RWPE2 (cell line): ENCODE results near the gene PTCH2.
"Not testable (repeated sequence)": the region's sequence is repeated elsewhere in the genome, so short reads cannot be mapped to it uniquely, and the experiment has no call there.

Experiments
- ATAC-seq: fragments of 200-7000 bp; cut with Tn5 transposase; 3 replicates; pipeline ENCODE4 v1.9.1; 2021; ENCODE audit warnings: low read depth
- DNase-seq: peaks from one replicate; pipeline ENCODE4 v3.0.0-alpha.2; 2020; ENCODE audit warnings: low spot score
- H3K27ac ChIP-seq: fragments of 450-650 bp; 2 replicates; pipeline ENCODE4 v1.5.1; 2017; ENCODE audit warnings: mild to moderate bottlenecking; ENCODE audit not compliant: poor library complexity, severe bottlenecking
- H3K27me3 ChIP-seq: fragments of 250-450 bp; sonication (Bioruptor Pico); 2 replicates; pipeline ENCODE4 v1.5.1; 2021; ENCODE audit warnings: mild to moderate bottlenecking, moderate library complexity; ENCODE audit not compliant: insufficient read depth, poor library complexity, severe bottlenecking
- H3K36me3 ChIP-seq: fragments of 250-450 bp; sonication (Bioruptor Pico); 2 replicates; pipeline ENCODE4 v1.5.1; 2020; ENCODE audit warnings: low read depth, mild to moderate bottlenecking, moderate library complexity
- H3K4me1 ChIP-seq: fragments of 250-450 bp; sonication (Bioruptor Pico); 2 replicates; pipeline ENCODE4 v1.5.1; 2021; ENCODE audit warnings: mild to moderate bottlenecking, moderate library complexity; ENCODE audit not compliant: insufficient read depth, poor library complexity, severe bottlenecking
- H3K4me3 ChIP-seq: fragments of 250-450 bp; sonication (Bioruptor Pico); 2 replicates; pipeline ENCODE4 v1.5.1; 2021; ENCODE audit warnings: mild to moderate bottlenecking, moderate library complexity; ENCODE audit not compliant: severe bottlenecking
- H3K9me3 ChIP-seq: fragments of 250-450 bp; sonication (Bioruptor Pico); 2 replicates; pipeline ENCODE4 v1.5.1; 2021; ENCODE audit warnings: mild to moderate bottlenecking, moderate library complexity; ENCODE audit not compliant: severe bottlenecking
- CTCF ChIP-seq: fragments of 450-650 bp; IDR thresholded peaks from one replicate; pipeline ENCODE4 v1.5.1; 2017; ENCODE audit warnings: mild to moderate bottlenecking, moderate library complexity; ENCODE audit not compliant: poor library complexity, severe bottlenecking

PTCH2 gene

DNA sequence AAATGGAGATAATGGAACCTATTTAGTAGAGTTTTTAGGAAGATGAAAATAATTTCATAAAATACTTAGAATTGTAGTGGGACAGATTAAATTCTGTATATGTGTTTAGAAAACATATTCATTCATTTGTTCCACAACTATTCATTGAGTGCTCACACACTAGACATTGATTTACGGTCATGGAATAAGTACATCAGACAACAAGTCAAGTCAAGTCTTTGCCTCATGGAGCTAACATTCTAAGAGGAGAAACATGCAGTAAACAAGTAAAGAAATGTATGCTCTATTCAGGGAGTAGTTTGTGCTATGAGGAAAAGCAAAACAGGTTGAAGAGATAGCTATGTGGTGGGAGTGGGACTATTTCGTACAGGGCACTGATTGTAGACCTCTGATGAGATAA, 25.7 kb downstream of the PTCH2 start:
- Histone ChIP-seq H3K36me3 (no peaks in the 10 kb centered on the region), H3K4me1 (peaks cover 9% of the 10 kb centered on the region), H3K27ac (no peak overlapping the region), H3K9me3 (no peaks in the 10 kb centered on the region), H3K4me3 (no peak overlapping the region), H3K27me3 (no peaks in the 10 kb centered on the region)
- DNase-seq (no peak), ATAC-seq (no peak)
- no peak for TF ChIP-seq CTCF

DNA sequence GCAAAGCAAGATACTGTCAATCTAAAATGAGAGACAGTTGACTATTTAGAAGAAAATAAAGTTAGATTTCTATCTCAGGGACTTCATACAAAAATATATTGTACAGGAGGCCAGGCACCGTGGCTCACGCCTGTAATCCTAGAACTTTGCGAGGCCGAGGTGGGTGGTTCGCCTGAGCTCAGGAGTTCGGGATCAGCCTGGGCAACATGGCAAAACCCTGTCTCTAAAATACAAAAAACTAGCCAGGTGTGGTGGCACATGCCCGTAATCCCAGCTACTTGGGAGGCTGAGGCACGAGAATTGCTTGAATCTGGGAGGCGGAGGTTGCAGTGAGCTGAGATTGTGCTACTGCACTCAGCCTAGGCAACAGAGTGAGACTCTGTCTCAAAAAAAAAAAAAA, 27.1 kb downstream of the PTCH2 start:
- not testable (repeated sequence) for DNase-seq, H3K9me3 ChIP-seq, H3K36me3 ChIP-seq, H3K27me3 ChIP-seq, ATAC-seq, H3K4me3 ChIP-seq, H3K4me1 ChIP-seq
- peak overlapping the region; percentile 52 for H3K27ac ChIP-seq

- TF ChIP-seq CTCF = no peak
- H3K27me3 ChIP-seq = no peaks in the 10 kb centered on the region
Observed at GRCh38 chr1:44812822-44813543, 30.1 kb downstream of the PTCH2 start.

GRCh38 chr1:44811234-44811633, 31.8 kb downstream of the PTCH2 start:
- no peak overlapping the region for H3K4me3 ChIP-seq
- no peaks in the 10 kb centered on the region for H3K27me3 ChIP-seq
- ATAC-seq = no peak
- DNase-seq = no peak
- H3K4me1 ChIP-seq = peaks cover 37% of the 10 kb centered on the region
- H3K27ac ChIP-seq = peak overlapping the region; percentile 96
- TF ChIP-seq CTCF = no peak
- peaks cover 8% of the 10 kb centered on the region for H3K36me3 ChIP-seq
- no peaks in the 10 kb centered on the region for H3K9me3 ChIP-seq

More at GRCh38 chr1:44812822-44813543, 30.1 kb downstream of the PTCH2 start:
- H3K36me3 ChIP-seq = no peaks in the 10 kb centered on the region
- H3K9me3 ChIP-seq = no peaks in the 10 kb centered on the region
- H3K4me1 ChIP-seq = peaks cover 21% of the 10 kb centered on the region
- H3K4me3 ChIP-seq = no peak overlapping the region
- DNase-seq = no peak
- ATAC-seq = no peak
- peak overlapping the region; percentile 96 for H3K27ac ChIP-seq

DNA sequence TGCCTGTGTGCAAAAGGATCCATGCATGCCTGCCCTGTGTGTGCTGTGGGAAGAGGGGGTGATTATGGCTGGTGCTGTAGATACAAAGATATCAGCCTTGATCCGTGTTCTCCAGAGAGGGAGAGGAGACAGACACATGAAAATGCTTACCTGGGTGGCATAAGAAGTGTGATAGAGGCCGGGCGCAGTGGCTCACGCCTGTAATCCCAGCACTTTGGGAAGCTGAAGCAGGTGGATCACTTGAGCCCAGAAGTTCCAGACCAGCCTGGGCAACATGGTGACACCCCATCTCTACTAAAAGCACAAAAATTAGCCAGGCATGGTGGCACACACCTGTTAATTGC, 32.3 kb downstream of the PTCH2 start:
- Histone ChIP-seq H3K36me3 (peaks cover 12% of the 10 kb centered on the region), H3K27ac (peak overlapping the region; percentile 96), H3K4me1 (peaks cover 37% of the 10 kb centered on the region)
- not testable (repeated sequence) for DNase-seq, H3K27me3 ChIP-seq, H3K4me3 ChIP-seq, ATAC-seq, H3K9me3 ChIP-seq

GRCh38 chr1:44810101-44810761, 32.8 kb downstream of the PTCH2 start:
- Histone ChIP-seq H3K36me3 (peaks cover 15% of the 10 kb centered on the region), H3K27me3 (no peaks in the 10 kb centered on the region), H3K4me1 (peaks cover 35% of the 10 kb centered on the region), H3K27ac (peak overlapping the region; percentile 96), H3K9me3 (no peaks in the 10 kb centered on the region), H3K4me3 (no peak overlapping the region)
- no peak for TF ChIP-seq CTCF
- DNase-seq = no peak
- ATAC-seq = no peak
